Fibroblast of villous mesenchyme (primary cell): ENCODE results near the gene AARS1. TPM values are rescaled to one million over a fixed set of nuclear protein-coding genes. Genes with fewer than 3 reads are reported as not detected.
"Not testable (repeated sequence)": the region's sequence is repeated elsewhere in the genome, so short reads cannot be mapped to it uniquely, and the experiment has no call there.

ENCODE experiments used
- DNase-seq: peaks from one replicate; pipeline ENCODE4 v3.0.0-alpha.2; 2010; ENCODE audit warnings: low read depth
- H3K4me3 ChIP-seq: 2 replicates; pipeline ENCODE4 v1.5.1; 2011; ENCODE audit warnings: low read depth, mild to moderate bottlenecking, low read length
- total RNA-seq: library from RNA; depleted of rRNA; stranded (reverse); fragments of >200 nt; gene quantifications from 2 replicates; pipeline ENCODE4 v1.2.3, GENCODE V29; 2012
- TF ChIP-seq, protein P1 (sequence below): IDR thresholded peaks from 2 replicates; pipeline ENCODE4 v1.5.1; 2012; ENCODE audit warnings: low read depth, mild to moderate bottlenecking, low read length; ENCODE audit not compliant: insufficient read depth

AARS1 gene
- 113 and 164 TPM in 2 replicates for total RNA-seq

DNA sequence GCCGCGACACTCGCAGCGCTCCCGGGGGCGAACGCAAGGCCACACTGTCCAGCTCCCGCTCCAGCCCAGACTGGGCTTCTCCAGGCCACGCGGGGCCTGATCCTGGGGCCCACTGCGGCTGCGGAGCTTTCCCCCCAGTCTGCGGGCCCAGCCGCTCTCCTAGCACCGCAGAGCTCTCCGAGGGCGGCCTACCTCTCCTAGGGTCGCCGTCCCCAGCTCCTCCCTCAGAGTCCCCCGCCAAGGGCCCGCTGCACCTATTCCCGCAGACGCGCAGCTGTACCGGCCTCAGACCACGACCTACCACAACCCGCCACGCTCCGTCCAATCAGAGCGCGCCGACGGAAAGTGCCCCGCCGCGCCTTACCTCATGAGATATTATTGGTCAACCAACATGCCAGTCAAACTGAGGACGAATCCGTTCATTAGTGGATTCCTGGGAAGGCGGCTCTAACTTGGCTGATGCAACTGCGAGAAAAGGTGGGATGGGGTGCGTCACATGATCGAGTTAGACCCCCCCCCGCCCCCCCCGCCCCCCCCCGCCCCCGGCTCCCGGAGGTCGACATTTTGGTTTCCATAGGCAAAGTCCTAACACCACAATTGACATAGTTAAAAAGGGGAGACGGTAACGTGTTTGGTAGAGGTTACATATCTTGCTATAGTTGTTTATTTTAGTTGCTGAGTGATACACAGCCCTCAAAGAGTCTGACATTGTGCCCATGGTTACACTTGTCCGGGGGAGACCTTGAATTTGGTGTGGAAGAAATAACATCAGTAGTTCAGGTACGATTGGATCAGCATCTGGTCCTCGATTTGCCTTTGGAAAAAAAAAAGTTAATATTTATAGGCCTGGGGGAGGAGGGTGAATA is at the start of gene AARS1:
Gene AARS1 (minus strand): TSS at position 278 of the 866 bp plus-strand sequence. CDS start 6,743 bp downstream, outside the sequence.
- DNase-seq, result peak; percentile 100
- TF ChIP-seq, protein P1, sequence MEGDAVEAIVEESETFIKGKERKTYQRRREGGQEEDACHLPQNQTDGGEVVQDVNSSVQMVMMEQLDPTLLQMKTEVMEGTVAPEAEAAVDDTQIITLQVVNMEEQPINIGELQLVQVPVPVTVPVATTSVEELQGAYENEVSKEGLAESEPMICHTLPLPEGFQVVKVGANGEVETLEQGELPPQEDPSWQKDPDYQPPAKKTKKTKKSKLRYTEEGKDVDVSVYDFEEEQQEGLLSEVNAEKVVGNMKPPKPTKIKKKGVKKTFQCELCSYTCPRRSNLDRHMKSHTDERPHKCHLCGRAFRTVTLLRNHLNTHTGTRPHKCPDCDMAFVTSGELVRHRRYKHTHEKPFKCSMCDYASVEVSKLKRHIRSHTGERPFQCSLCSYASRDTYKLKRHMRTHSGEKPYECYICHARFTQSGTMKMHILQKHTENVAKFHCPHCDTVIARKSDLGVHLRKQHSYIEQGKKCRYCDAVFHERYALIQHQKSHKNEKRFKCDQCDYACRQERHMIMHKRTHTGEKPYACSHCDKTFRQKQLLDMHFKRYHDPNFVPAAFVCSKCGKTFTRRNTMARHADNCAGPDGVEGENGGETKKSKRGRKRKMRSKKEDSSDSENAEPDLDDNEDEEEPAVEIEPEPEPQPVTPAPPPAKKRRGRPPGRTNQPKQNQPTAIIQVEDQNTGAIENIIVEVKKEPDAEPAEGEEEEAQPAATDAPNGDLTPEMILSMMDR, result no peak
- H3K4me3 ChIP-seq, result peak within 1 kb of the TSS; percentile 77

DNA sequence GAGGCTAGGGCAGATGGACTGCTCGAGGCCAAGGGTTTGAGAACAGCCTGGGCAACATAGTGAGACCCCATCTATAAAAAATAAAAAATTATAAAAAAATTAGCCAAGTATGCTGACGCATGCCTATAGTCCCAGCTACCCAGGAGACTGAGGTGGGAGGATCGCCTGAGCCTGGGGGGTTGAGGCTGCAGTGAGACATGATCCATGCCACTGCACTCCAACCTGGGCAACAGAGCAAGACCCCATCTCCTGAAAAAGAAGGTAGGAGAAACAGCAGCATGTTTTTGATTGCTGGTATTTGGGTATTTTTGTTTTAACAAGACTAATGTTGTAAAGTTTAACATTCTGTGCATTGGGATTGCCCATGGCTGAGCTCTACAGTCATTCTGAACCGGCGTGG is 48.5 kb upstream of the AARS1 start:
- no peak overlapping the region for H3K4me3 ChIP-seq
- no peak for DNase-seq
- TF ChIP-seq, protein P1, result no peak

DNA sequence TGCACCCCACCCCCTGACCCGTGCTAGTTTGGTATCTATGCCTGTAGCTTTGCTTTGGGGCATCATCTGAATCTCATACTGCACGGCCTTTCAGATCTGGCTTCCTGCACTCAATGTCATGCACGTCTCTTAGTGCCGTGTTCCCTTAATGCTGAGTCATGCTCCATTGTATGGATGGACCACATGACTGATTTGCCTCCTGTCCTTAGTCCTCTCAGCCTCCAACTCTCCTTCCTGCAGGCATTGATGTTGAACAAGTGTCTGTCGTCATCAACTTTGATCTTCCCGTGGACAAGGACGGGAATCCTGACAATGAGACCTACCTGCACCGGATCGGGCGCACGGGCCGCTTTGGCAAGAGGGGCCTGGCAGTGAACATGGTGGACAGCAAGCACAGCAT is 43.4 kb upstream of the AARS1 start:
- H3K4me3 ChIP-seq, DNase-seq: not testable (repeated sequence)

DNA sequence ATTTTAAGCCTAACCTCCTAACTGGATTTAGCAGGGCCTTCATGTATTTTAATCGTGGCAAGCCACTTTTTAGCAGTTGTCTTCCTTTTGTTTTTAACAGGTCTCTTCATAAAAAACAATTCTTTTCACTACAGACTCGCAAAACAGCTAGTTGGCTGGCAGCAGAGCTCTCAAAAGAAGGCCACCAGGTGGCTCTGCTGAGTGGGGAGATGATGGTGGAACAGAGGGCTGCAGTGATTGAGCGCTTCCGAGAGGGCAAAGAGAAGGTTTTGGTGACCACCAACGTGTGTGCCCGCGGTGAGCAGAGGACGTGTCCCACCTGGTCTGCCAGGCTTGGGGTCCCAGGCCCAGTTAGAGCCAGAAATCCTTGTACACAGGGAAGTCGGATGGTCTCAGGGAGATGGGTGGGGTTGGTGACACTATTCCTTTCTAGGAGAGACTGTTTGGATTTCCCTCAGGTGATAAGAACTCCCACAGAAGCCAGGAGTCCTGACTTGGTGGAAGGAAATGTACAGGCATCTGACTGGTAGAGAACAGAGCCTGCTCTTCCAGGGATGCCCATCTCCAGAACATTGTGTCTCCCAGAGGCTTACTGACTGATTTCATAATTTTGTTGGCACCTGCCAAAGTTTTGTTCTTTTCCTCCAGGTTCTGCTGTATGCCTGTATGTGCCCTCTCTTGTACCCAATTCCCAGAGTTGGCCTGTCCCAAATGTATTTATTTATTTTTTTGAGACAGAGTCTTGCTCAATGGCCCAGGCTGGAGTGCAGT is 42.5 kb upstream of the AARS1 start:
- TF ChIP-seq, protein P1, result peak; percentile 60
- H3K4me3 ChIP-seq, result no peak overlapping the region
- DNase-seq, result peak; percentile 7

DNA sequence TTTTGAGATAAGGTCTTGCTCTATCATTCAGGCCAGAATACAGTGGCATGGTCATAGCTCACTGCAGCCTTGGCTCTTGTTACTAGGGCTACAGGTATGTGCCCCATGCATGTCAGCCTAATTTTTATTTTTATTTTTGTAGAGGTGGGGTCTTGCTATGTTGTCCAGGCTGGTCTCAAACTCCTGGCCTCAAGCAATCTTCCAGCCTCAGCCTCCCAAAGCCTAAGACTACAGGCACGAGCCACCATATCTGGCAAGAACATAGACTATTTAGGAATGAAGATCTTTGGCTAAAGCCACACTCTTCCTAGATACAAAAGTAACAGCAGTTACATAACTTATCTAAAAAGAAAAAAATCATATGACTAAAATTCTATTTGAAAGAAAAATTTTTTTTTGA is 41.8 kb upstream of the AARS1 start:
- TF ChIP-seq, protein P1, result no peak
- H3K4me3 ChIP-seq, result no peak overlapping the region
- no peak for DNase-seq

DNA sequence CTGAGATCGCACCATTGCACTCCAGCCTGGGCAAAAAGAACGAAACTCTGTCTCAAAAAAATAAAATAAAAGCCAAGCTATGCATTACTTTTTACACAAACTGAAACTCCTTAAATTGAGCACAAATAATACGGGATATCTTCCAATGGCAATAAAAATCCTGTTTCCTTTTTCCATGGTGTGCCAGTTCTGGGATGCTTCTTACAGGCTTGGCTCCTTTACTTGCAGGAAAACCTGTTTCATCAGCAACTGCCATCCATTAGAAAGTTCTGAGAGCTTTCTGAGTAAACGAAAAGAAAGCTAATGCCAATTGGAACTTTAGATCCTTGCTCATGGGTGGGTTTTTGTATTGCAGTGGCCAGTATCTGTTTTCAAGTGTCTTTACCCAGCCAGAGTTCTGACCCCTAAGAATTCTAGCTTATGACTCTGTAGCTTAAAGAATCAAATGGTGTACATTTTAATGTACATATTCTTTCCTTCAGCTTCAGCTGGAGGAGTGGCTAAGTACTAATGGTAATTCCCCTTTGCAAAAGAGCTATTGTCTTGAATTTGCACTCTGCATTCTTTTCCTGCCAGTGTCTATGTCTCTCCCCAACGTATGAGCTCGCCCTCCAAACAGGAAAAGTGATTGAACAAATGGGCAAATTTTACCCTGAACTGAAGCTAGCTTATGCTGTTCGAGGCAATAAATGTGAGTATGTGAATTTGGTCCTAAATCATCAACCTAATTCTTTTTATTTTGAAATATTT is 35.9 kb upstream of the AARS1 start:
- no peak for DNase-seq
- no peak overlapping the region for H3K4me3 ChIP-seq
- TF ChIP-seq, protein P1, result no peak
